Limb (tissue), 2 donors: ENCODE measurements around the gene PLEKHH1.
"Not testable (repeated sequence)": the region's sequence is repeated elsewhere in the genome, so short reads cannot be mapped to it uniquely, and the experiment has no call there.

Experiments
- DNase-seq, 2 donors: peaks; one replicate each; pipeline ENCODE4 v3.0.0-alpha.2; 2016; ENCODE audit errors: extremely low spot score in 2 of 2

PLEKHH1 gene

DNA sequence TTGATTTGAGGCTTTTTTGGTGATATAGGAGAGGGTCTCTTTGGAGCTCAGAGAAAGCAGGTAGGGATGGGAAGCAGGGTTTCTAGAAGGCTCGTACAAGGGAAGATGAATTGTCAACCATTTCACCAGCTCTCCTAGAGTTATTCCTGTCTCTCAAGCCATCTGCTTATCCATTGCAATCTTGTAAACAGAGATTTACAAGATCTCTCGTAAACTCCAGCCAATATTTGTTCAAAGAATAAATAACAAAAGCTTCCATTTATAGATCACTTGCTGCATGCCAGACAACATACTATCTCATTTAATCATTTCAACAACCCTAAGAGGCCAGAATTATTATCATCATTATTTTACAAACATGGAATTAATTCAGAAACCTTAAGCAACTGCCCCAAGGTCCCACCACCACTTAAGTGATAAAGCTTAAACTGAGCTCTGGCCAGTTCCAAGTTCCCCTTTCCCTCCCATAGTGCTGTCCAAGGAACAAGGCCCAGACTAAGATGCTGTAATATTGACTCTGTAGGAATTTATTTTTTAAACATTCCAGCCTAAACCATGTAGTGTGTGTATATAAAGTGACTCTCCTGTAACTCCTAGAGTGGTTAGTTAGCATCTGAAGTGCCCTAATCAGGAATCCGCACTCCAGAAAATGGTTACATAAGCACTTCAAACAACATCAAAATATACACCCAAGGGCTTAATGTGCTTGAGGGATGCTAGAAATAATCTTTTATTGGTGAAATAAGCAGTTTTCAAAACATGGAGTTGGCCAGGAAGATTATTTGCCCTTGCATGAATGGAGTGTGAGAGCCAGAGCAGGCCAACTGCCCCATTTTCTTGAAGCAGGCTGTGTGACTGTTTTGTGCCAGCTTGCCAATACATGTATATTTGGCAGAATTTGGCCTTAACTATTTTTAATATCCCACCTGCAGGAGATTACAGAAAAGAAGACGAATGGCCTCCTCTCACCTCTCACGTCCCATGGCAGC lies 2.8 kb upstream of the PLEKHH1 start:
- DNase-seq, result no peak

DNA sequence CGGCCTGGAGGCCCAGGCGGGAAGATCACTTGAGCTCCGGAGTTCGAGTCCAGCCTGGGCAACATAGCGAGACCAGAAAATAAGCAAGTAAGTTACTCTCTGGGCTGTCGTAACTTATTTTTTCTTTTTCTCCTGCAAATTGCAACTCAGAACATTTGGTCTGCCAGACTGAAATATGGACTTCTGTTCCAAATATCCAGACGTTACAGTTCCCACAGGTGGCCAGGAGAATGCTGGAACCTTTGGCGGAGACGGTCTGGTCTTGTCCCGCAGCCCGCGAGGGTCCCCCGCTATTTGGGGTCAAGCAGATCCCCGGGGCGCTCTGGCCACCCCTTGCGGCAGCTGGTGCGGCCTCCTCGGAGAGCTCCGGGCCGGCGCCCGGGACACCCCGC lies 488 bp upstream of the PLEKHH1 start:
- no peak for DNase-seq

DNA sequence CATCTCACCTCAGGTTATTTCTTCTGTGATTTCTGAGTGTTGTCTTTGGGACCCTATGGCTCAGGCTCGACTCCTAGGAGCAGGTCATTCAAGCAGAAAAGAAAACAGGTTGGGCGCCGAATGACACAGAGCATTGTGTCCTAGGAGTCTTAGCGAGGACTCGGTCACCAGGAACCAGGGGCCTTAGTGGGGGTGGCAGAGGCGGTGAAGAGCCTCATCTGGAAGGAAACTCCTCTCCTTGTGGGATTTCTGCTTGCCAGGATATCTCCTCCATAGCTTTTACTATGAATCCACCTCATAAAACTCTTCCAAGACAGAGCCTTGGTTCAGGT lies 630 bp downstream of the PLEKHH1 start:
- DNase-seq, result no peak

DNA sequence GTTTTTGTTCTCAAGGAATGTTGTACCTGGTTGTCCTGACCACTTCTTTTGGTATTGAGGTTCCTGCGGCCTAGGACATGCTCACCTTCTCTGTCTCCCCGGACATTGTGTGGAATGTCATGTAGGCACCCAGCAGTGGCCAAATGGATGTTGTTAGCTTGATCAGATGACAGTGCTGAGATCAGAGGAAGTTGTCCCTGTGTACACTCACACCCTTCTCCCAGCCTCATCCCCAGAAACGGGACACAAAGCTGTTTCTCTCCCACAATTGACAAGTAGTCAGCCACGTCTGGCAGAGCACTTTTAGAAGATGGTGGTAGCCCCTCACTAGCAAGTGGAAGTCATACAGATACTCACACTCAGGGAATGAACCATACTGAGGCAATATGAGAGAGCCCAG lies 3.0 kb downstream of the PLEKHH1 start:
- DNase-seq, result no peak

DNA sequence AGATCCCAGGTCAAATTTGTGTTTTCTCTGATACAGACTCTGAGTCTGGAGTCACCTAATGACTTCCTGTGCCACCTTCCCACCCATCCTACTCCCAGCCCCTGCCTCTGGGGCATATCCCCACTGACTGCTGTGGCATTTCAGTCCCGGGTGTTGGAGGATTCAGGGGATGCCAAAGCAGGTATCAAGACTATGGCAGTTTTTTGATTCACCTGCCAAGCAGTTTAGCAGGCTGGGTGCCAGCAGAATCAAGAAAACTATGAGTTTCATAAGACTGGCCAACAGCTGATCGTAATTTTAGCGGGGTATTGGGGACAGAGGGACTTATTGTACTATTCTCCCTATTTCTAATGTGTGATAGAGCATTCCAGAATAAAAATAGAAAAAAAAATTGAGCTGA lies 4.6 kb downstream of the PLEKHH1 start:
- DNase-seq, result no peak

DNA sequence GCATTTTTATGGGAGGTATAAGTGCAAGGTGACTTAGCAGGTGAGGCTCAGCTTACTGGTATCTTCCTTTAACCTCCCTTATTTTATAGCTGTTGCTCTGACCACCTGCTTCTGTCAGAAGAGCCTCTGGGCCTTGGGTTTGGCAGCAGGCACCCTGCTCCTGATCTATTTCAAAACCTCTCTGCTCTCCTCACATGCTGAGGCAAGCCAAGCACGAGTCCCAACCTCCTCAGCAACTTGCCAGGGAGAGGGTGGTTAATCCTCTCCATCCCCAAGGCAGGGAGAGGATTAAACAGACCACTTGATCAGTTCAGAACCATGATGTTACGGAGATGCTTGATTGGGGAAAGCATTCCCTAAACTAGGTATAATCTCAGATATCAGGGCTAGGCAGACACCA lies 5.4 kb downstream of the PLEKHH1 start:
- DNase-seq, result no peak

DNA sequence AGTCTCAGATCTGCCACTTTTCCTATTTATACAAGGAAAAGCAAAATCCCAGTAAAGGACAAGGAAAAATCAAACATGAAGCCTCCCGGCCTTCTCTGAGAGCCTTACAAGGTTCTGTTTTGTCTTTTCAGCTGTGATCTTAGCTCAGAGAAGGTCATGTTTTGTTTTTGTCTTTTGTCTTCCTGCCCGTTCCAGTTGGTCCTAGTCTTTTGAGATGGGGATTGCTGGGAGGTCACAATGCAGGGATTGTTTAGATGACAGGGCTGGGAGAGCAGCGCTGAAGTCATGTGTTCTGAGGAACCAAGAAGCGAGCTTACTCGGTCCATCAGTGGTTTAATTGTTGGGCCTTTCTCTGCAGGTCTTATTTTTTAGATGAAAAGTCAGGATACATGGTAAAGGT lies 6.0 kb downstream of the PLEKHH1 start:
- no peak for DNase-seq

DNA sequence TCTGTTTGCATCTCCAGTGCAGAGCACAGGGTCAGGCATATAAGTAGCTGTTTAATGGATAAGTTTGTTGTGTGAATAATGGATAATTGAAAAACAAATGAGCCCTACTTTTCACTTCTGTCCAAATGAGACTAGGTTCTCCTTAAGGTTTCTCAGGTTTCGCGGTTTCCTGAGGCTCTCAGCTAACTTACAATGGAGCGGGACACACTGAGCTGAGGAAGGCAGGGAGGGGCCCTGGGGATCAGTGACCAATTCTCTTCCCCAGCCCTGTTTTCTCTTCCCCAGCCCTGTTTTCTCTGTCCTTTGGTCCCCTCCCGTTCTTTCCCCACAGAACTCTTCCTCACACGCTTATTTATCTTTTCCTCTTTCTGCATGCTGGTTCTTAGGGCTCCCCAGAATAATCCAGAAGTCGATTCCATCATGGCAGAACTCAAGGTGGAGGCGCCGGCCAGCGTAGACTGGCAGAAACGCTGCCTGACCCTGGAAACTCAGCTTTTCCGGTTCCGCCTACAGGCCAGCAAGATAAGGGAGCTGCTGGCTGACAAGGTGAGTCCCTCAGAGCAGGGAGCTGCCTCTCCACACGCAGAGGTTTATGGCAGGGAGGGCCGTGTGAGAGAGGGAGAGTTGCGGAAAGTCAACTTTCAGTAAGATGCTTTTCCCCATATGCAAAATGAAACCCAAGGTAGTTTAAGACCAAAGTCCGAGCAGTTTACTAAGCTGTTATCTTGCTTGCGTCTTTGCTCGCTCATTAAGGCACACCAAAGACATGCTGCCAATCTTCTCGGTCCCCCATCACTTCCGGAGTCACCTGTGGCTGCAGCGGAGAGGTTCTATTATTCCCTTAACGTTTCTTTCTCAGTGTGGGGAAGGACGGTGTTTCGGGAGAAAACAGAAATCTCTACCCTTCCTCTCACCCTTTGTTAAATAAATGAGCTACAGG lies 8.6 kb downstream of the PLEKHH1 start:
- no peak for DNase-seq

DNA sequence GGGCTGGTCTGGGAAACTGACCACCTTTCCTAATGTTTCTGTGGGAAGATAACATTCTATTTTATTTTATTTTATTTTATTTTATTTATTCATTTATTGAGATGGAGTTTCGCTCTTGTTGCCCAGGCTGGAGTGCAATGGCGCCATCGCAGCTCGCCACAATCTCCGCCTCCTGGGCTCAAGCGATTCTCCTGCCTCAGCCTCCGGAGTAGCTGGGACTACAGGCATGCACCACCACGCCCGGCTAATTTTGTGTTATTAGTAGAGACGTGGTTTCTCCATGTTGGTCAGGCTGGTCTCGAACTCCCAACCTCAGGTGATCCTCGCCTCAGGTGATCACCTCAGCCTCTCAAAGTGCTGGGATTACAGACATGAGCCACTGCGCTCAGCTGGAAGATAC lies 9.5 kb downstream of the PLEKHH1 start:
- DNase-seq, result not testable (repeated sequence)

DNA sequence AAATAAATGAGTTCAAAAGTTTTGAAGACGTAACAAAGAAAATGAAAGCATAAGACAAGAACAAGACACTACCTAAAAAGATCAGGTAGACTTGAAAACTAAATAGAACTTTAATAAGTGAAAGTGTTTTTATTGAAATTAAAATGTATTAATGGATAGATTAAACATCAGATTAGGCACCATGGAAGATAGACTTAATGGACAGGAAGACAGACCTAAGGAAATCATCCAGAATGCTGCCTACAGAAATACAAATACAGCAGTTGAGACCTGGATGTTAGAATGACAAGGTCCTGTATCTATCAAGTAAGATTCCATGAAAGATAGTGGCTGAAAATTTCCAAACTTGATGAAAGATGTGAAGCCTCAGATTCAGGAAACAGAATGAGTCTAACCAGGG lies 11.5 kb downstream of the PLEKHH1 start:
- DNase-seq, result no peak

DNA sequence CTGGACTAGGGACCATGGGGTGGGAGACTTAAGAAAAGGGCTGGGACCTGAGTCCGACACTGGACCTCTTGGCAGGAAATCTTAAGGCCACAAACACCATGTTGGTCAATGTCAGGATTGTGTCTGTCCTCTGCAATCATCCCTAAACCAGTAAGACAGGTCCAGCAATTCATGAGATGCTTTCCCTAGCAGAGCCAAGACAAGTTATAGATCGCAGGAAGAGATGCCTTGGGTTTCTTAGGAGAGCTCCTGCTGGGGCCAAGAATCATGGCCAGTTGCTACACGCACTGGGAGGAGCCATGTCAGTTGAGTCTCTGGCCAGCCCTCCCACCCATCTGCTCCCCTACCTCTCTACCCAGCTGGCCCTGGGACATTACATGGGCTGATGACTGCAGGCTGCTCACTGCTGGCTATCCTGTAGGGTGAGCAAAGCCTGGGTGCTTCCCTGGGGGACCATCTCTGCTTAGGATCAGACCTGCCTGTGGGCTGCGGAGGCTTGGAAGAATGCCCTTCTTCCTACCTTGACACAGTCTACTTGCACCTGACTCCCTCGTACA lies 14.2 kb downstream of the PLEKHH1 start:
- no peak for DNase-seq

DNA sequence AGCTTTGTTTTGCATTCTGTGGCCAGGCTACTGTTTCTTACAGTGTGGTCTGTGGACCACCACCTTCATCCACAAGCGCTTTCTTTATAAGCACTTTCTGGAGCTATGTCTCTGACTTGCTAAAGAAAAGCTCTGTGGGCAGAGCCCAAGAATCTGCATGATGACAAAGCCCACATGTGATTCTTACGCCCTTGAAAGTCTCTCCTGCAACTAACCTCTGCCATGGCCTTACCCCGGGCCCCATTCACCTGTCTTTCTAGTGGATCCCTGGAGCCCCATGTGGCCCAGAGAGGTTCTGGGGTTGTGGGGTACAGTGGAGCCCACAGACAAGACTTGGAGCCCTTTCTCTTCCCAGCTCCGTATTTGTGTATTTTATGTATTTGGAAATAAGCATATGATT lies 16.6 kb downstream of the PLEKHH1 start:
- DNase-seq, result no peak

DNA sequence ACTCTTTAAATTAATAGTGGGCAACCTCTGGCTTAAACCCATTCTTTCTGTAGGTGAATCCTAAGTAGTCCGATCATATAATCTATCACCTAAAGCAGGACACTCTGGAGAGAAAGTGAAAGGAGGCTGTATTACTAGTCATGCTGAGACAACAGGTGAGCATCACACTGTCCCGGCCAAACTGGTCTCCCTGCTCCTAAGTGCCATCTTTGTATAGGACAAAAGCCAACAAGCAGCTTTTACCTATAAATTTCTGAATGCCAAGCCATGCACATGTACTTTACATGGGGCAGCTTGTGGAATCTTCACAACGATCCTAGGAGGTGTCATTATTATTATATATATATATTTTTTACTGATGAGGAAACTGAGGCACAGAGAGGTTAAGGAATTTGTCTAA lies 18.0 kb downstream of the PLEKHH1 start:
- no peak for DNase-seq

DNA sequence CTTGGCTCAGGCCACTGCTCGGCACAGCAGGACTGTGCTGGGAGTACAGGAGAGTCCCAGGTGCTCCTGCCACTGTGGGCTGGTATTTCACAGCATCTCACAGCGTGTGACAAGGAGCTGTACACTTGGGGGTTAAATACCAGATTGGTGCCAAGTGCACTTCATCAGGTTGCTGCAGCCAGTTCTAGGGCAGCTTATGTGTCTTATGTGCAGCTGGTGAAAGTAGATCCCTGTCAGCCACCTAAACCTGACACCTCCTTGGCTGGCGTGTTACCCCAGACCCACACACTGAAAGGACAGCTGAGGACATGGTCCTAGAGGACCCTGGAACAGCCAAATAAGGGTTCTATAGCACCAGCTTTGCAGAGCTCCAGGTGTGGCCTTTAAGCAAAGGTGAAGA lies 18.9 kb downstream of the PLEKHH1 start:
- DNase-seq, result no peak

DNA sequence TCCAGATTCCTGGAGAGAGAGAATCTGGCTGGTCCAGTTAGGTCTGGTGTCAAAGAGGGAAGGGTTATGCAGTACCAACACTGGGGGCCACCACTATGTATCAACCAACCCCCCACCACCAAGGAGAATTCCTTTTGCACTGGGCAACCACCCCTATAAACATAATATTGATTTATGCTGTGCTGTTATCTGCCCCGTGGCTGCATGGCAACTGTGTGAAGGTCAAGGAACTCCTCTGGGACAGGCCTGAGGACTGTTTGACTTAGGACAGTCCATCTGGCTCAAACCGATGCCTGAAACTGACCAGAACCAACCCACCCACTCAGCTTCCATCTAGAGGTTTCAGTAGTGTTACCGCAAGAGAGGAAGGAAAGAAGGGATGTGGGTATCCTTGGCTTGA lies 20.5 kb downstream of the PLEKHH1 start:
- DNase-seq, result no peak

DNA sequence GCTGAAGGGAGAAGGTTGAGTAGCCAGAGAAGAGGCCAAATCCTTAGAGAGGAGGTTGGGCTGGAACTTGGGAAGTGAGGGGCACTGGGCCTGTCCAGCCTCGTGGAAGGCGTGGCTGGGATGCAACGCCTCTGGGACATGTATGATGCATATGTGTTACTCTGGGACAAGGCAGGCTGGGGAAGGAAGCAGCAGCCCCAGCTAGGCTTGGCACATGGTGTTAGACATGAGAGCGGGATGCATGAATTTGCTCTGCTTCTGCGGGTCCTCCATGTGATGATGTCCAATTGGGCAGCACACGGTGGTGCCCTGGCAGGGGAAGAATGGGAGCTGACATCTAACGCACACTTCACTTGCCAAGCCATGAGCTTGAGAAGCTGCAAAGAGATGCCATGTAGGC lies 21.3 kb downstream of the PLEKHH1 start:
- no peak for DNase-seq

DNA sequence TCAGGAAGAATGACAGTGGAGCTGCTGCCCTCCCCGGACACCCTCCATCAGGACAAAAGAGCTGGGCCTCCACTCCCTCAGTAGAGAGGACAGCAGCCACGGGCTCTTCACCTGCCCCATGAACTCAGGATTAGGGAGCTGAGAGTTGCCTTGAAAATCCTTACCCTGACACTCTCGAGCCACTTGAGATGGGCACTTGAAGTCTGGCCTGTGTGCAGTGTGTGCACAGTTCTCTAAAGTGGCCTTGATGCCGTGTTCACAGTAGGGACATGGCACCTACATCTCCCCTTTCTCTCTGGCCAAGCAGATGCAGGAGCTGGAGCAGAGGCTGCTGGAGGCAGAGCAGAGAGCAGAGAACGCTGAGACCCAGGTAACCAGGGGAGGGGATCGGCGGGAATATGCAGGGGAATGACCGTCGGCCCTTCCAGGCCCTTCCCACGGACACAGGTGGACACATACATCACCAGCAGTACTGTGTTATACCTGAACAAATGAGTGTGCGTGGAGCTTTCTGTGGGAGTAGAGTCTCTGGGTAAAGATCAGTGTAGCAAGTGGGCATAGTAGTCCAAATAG lies 22.5 kb downstream of the PLEKHH1 start:
- no peak for DNase-seq

DNA sequence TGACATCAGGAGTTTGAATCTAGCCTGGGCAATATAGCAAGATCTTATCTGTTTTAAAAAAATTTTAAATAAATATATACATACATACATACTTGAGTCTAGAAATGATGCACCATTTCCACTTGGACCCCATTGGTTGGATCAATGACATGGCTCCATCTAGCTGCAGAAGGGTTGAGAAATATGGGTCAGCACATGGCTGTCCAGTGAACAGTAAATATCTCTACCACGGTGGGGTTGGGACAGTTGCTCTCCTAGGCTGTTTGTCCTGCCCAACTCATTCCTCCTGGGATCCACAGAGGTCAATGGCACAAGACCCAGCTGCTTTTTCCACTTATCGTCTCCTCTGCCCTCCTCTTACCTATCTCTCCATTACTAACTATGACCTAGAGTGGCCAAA lies 23.6 kb downstream of the PLEKHH1 start:
- DNase-seq, result no peak

DNA sequence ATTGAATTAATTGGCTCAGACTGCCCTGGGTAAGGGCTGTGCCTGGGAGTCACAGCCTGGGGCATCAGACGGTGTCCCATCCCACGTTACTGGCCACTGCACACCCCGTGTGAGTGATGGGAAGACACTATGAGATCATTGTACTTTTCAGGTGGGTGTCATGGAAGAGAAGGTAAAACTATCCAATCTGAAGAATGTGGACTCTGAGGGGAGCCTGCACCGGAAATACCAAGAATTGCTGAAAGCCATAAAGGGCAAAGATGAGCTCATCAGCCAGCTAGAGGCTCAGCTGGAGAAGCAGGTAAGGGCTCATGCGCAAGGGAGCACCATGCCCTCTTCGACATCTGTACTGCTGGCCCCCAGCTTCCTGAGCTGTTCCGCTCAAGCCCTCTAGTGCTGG lies 24.0 kb downstream of the PLEKHH1 start:
- no peak for DNase-seq

DNA sequence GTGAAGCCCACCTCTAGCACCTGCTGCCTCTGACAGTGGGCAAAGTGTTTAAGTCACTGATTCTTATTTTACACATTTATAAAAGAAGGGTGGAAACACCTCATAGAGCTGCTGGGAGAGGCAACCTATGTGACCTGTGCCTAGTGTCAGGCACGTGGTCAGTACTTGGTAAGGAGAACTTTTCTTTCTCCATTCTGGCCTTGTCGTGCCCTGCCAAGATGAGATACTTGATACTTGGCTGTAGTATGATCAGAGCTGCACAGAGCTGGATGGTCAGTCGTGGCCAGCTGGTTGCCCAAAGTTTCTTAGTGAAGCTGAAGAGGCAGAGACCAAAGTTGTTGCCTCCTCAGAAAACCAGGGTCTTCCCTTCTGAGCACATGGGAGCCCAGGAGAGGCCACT lies 24.6 kb downstream of the PLEKHH1 start:
- DNase-seq, result no peak

DNA sequence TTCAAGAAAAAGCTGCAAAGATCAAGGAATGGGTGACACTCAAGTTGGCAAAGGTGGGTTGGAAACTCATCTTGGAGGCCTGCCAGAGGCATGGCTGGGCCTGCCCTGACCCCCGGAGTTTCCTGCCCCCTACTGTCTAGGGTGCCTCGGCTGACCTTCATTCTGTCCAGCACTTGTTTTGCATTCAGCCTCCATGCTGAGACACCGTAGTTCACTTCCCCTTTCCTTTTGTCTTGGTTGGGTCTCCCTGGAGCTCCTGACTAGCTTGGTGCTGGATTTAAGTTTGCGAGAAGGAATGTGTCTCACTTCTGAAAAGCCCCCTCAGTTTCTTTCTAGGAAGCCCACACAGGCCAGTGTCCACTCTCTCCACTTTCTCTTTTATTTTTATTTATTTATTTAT lies 26.5 kb downstream of the PLEKHH1 start:
- DNase-seq, result no peak
